SK-N-SH (cell line): ENCODE measurements around the gene WNT1. TPM values are rescaled to one million over a fixed set of nuclear protein-coding genes. Genes with fewer than 3 reads are reported as not detected.

Experiments
- CTCF ChIA-PET: fragments of 300-600, 350-600 bp; formaldehyde crosslinking; extraction: SDS; loops from one replicate; lab custom pipeline; 2021; lab: Yijun Ruan, JAX
- POLR2A ChIA-PET: fragments of 350-600 bp; sonication (Branson Sonifier 250); formaldehyde crosslinking; extraction: SDS; loops from one replicate; lab custom pipeline; 2020; ENCODE audit warnings: antibody characterized with exemption, inconsistent platforms; lab: Yijun Ruan, JAX
- DNase-seq: peaks from one replicate; pipeline ENCODE4 v3.0.0; 2012
- H2AFZ ChIP-seq: fragments of 200-600 bp; sonication (generic); 2 replicates; pipeline ENCODE4 v1.8.1; 2016; ENCODE audit warnings: antibody characterized with exemption, mild to moderate bottlenecking, low read depth
- H3F3A ChIP-seq: fragments of 200-600 bp; sonication (generic); replicated peaks from 2 replicates; pipeline ENCODE3; 2016; ENCODE audit warnings: antibody characterized with exemption, mild to moderate bottlenecking; ENCODE audit not compliant: insufficient read depth
- H3K27ac ChIP-seq, 2 experiments: fragments of 200-500 bp in 1 of 2; fragments of 200-600 bp in 1 of 2; sonication (Bioruptor generic) in 1 of 2; sonication (generic), shearing (Covaris generic) in 1 of 2; 2 replicates each; pipeline versions ENCODE4 v1.5.1 to v1.6.1; 2014 to 2016; ENCODE audit warnings: low read depth in 2 of 2, inconsistent platforms in 1 of 2, low read length in 1 of 2, mild to moderate bottlenecking in 1 of 2, mixed read lengths in 1 of 2
- H3K27me3 ChIP-seq: fragments of 200-600 bp; sonication (generic), shearing (Covaris generic); 2 replicates; pipeline ENCODE4 v1.6.1; 2016; ENCODE audit warnings: mixed run types; ENCODE audit not compliant: insufficient read depth
- H3K36me3 ChIP-seq, 2 experiments: fragments of 200-500 bp in 1 of 2; fragments of 200-600 bp in 1 of 2; sonication (Bioruptor generic) in 1 of 2; sonication (generic) in 1 of 2; replicated peaks in 1 of 2; 2 replicates each; pipeline versions ENCODE3 to v1.5.1; 2014 to 2016; ENCODE audit warnings: low read length in 1 of 2, mild to moderate bottlenecking in 1 of 2; ENCODE audit not compliant: insufficient read depth in 2 of 2, control insufficient read depth in 1 of 2
- H3K4me1 ChIP-seq, 2 experiments: fragments of 200-500 bp in 1 of 2; fragments of 200-600 bp in 1 of 2; sonication (Bioruptor generic) in 1 of 2; sonication (generic), shearing (Covaris generic) in 1 of 2; 2 replicates each; pipeline versions ENCODE4 v1.5.1 to v1.6.1; 2014 to 2016; ENCODE audit warnings: low read depth in 1 of 2, low read length in 1 of 2, mixed run types in 1 of 2; ENCODE audit not compliant: insufficient read depth in 2 of 2, control insufficient read depth in 1 of 2
- H3K4me2 ChIP-seq: fragments of 200-600 bp; sonication (generic), shearing (Covaris generic); 2 replicates; pipeline ENCODE4 v1.6.1; 2017; ENCODE audit warnings: mixed run types
- H3K4me3 ChIP-seq, 2 experiments: fragments of 200-500 bp in 1 of 2; fragments of 200-600 bp in 1 of 2; sonication (Bioruptor generic) in 1 of 2; sonication (generic), shearing (Covaris generic) in 1 of 2; 2 replicates each; pipeline versions ENCODE4 v1.5.1 to v1.8.1; 2014 to 2016; ENCODE audit warnings: low read depth in 2 of 2, inconsistent platforms in 1 of 2, low read length in 1 of 2, mild to moderate bottlenecking in 1 of 2, mixed read lengths in 1 of 2, moderate library complexity in 1 of 2
- H3K79me2 ChIP-seq: fragments of 200-600 bp; sonication (generic); 2 replicates; pipeline ENCODE4 v1.8.1; 2017; ENCODE audit warnings: mild to moderate bottlenecking; ENCODE audit not compliant: insufficient read depth
- H3K9ac ChIP-seq: fragments of 200-600 bp; sonication (generic); 2 replicates; pipeline ENCODE4 v1.6.1; 2017; ENCODE audit warnings: mixed run types
- H3K9me2 ChIP-seq: fragments of 200-600 bp; sonication (generic); 2 replicates; pipeline ENCODE4 v1.6.1; 2017; ENCODE audit warnings: mixed run types
- H3K9me3 ChIP-seq: fragments of 200-600 bp; sonication (generic); 2 replicates; pipeline ENCODE4 v1.6.1; 2017; ENCODE audit warnings: mixed run types, mild to moderate bottlenecking, moderate library complexity
- H4K20me1 ChIP-seq: fragments of 200-600 bp; sonication (generic); 2 replicates; pipeline ENCODE4 v1.6.1; 2017; ENCODE audit warnings: mild to moderate bottlenecking, mixed run types; ENCODE audit not compliant: insufficient read depth
- CHD2 ChIP-seq: fragments of 150-350 bp; IDR thresholded peaks from 2 replicates; pipeline ENCODE4 v1.6.1; 2018; ENCODE audit warnings: low read length; ENCODE audit not compliant: partially characterized antibody
- CTCF ChIP-seq: fragments of 200-600 bp; sonication (generic); IDR thresholded peaks from 2 replicates; pipeline ENCODE4 v1.6.1; 2017; ENCODE audit warnings: antibody characterized with exemption, mild to moderate bottlenecking, moderate library complexity
- EZH2phosphoT487 ChIP-seq: fragments of 200-600 bp; sonication (generic); IDR thresholded peaks from 2 replicates; pipeline ENCODE4 v1.6.1; 2017; ENCODE audit warnings: low read depth, mixed run types, mild to moderate bottlenecking, antibody characterized with exemption, moderate library complexity, borderline replicate concordance
- FOXJ3 ChIP-seq: sonication (generic); formaldehyde crosslinking; IDR thresholded peaks from 2 replicates; pipeline ENCODE4 v1.5.1; 2020; ENCODE audit warnings: mild to moderate bottlenecking, missing genetic modification reagents
- IRF3 ChIP-seq: fragments of 150-350 bp; IDR thresholded peaks from 2 replicates; pipeline ENCODE4 v1.6.1; 2016; ENCODE audit warnings: mild to moderate bottlenecking, low read depth, low read length
- MAX ChIP-seq: IDR thresholded peaks from 2 replicates; pipeline ENCODE4 v1.4.0; 2012; ENCODE audit warnings: low read depth
- NFIC ChIP-seq: IDR thresholded peaks from 2 replicates; pipeline ENCODE4 v1.4.0; 2012; ENCODE audit warnings: borderline replicate concordance
- POLR2AphosphoS5 ChIP-seq: IDR thresholded peaks from 2 replicates; pipeline ENCODE4 v1.6.1; 2012; ENCODE audit warnings: low read depth, low read length
- ZBTB33 ChIP-seq: IDR thresholded peaks from 2 replicates; pipeline ENCODE4 v1.4.0; 2012; ENCODE audit warnings: low read depth, borderline replicate concordance
- WGBS: methylation state at CpG from one replicate; pipeline ENCODE4 v1.1.6; 2017; ENCODE audit warnings: low lambda C conversion rate; 5-methylcytosine and 5-hydroxymethylcytosine counted together
- polyA plus RNA-seq, 3 experiments: library from polyadenylated mRNA; depleted of rRNA; stranded (reverse); fragments of >200 nt; gene quantifications; 2 replicates each; pipeline ENCODE4 v1.2.3, GENCODE V29; 2012

Gene WNT1
- polyA plus RNA-seq, 1 of the 3 experiments (the other 2 are of a cell fraction), result not detected

GRCh38 chr12:48980389-48980952 lies 2.3 kb downstream of the WNT1 start:
- peak; percentile 62 for DNase-seq
- H3K27ac ChIP-seq, result no peak overlapping the region
- H4K20me1 ChIP-seq, result no peaks in the 10 kb centered on the region
- H3K9me2 ChIP-seq, result no peaks in the 10 kb centered on the region
- no peaks in the 10 kb centered on the region for H3K36me3 ChIP-seq
- no peaks in the 10 kb centered on the region for H3F3A ChIP-seq
- no peaks in the 10 kb centered on the region for H3K9me3 ChIP-seq
- H3K4me1 ChIP-seq, result peaks cover 0 to 26% of the 10 kb centered on the region in 2 experiments; a peak in 1 of 4 replicates
- TF ChIP-seq EZH2phosphoT487, result peak; percentile 49; the same call in 1 of the 2 replicates
- no peak for TF ChIP-seq IRF3
- H2AFZ ChIP-seq, result no peak overlapping the region
- CTCF ChIA-PET, result interaction anchor here (1.3 to 33.0 kb wide), 9 partner anchors 5 to 128 kb away, joined by 3 to 935 read pairs (median 6); partner anchors contain the start of genes ARF3, DDN, DDX23 and WNT1
- peak overlapping the region; percentile 65 for H3K4me2 ChIP-seq
- POLR2A ChIA-PET, result no interaction called here
- no peak overlapping the region for H3K9ac ChIP-seq
- peaks cover 78% of the 10 kb centered on the region for H3K27me3 ChIP-seq
- H3K79me2 ChIP-seq, result no peaks in the 10 kb centered on the region
- WGBS, result 19% methylated on average over 42 of the region's 46 CpGs
- peak overlapping the region in 1 of 2 experiments; percentile 10; a peak in 2 of 4 replicates for H3K4me3 ChIP-seq

GRCh38 chr12:48980953-48981756 lies 3.0 kb downstream of the WNT1 start:
- peak overlapping the region in 1 of 2 experiments; percentile 10; a peak in 2 of 4 replicates for H3K4me3 ChIP-seq
- no peak overlapping the region for H3K27ac ChIP-seq
- no peak for TF ChIP-seq NFIC
- no peak for TF ChIP-seq FOXJ3 (CRISPR knock-in tag)
- no peak for TF ChIP-seq CHD2
- no peak for TF ChIP-seq ZBTB33
- peak; percentile 25; the same call in 1 of the 2 replicates for TF ChIP-seq CTCF
- no peak for TF ChIP-seq POLR2AphosphoS5
- no peak for TF ChIP-seq MAX
- TF ChIP-seq, all 33 proteins: peak for 1
- ChIA-PET POLR2A (no interaction called here), CTCF (interaction anchor here (0.7 to 33.0 kb wide), 11 partner anchors 6 to 186 kb away, joined by 3 to 935 read pairs (median 5); partner anchors contain the start of genes ARF3, DDN, DDX23 and FKBP11)
- Histone ChIP-seq H2AFZ (no peak overlapping the region), H3K4me1 (peaks cover 0 to 26% of the 10 kb centered on the region in 2 experiments; a peak in 1 of 4 replicates), H3K4me2 (peak overlapping the region; percentile 50), H3K27me3 (peaks cover 78% of the 10 kb centered on the region), H3K9me2 (no peaks in the 10 kb centered on the region), H3F3A (no peaks in the 10 kb centered on the region), H3K36me3 (no peaks in the 10 kb centered on the region), H3K79me2 (no peaks in the 10 kb centered on the region), H4K20me1 (no peaks in the 10 kb centered on the region), H3K9ac (no peak overlapping the region), H3K9me3 (no peaks in the 10 kb centered on the region)
- peak; percentile 80 for DNase-seq
- WGBS, result 13% methylated on average over 54 of the region's 91 CpGs
